Measurements from ENCODE around the gene IL13RA2. TPM values are rescaled to one million over a fixed set of nuclear protein-coding genes. Genes with fewer than 3 reads are reported as not detected.
A peak's percentile ranks its signal among the peaks of the same experiment; 100 is the strongest.

The IL13RA2 gene
- total RNA-seq, 1 donor from 2014 or later: 2.3 TPM

DNA sequence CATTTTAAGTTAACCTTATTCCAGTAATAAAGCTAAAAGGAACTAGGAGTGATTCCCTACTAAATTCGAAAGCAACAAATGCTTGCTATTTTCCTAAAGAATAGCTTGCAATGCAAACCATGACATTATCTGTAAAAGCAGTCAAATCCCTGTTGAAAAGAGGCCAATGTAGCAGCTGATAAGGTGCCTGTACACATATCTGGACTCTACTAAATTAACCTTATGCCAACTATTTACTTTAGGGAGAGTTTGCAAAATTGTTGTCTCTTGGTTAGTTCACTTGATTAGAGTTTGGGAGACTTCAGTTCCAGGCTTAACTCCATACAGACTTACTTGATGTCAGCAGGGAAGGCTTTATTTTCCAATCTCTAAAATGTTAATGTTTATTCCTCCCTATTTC, 6.0 kb downstream of the IL13RA2 start:
- TF ChIP-seq, protein P1, sequence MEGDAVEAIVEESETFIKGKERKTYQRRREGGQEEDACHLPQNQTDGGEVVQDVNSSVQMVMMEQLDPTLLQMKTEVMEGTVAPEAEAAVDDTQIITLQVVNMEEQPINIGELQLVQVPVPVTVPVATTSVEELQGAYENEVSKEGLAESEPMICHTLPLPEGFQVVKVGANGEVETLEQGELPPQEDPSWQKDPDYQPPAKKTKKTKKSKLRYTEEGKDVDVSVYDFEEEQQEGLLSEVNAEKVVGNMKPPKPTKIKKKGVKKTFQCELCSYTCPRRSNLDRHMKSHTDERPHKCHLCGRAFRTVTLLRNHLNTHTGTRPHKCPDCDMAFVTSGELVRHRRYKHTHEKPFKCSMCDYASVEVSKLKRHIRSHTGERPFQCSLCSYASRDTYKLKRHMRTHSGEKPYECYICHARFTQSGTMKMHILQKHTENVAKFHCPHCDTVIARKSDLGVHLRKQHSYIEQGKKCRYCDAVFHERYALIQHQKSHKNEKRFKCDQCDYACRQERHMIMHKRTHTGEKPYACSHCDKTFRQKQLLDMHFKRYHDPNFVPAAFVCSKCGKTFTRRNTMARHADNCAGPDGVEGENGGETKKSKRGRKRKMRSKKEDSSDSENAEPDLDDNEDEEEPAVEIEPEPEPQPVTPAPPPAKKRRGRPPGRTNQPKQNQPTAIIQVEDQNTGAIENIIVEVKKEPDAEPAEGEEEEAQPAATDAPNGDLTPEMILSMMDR (conservative IDR thresholded peaks at IDR 0.05; ENCODE audit: low read depth, low read length): no peak
- H3K4me3 ChIP-seq (ENCODE audit: low read depth, low read length): no peak overlapping the region
- no peak for DNase-seq (ENCODE audit: low read depth)

DNA sequence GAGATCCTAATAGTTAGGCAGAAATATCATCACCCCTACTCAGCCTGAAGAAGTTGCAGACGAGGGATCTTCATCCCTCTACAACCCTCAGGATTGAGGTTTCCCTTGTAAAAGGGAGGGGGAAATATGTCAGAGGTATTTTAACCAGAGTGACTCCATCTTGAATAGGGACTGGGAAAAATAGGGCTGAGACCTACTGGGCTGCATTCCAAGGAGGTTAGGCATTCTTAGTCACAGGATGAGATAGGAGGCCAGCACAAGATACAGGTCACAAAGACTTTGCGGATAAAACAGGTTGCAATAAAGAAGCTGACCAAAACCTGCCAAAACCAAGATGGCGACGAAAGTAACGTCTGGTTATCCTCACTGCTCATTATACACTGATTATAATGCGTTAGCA, 17.5 kb downstream of the IL13RA2 start:
- no peak for DNase-seq (ENCODE audit: low read depth)
- H3K4me3 ChIP-seq (ENCODE audit: low read depth, low read length): no peak overlapping the region
- TF ChIP-seq, protein P1 (conservative IDR thresholded peaks at IDR 0.05; ENCODE audit: low read depth, low read length): no peak

DNA sequence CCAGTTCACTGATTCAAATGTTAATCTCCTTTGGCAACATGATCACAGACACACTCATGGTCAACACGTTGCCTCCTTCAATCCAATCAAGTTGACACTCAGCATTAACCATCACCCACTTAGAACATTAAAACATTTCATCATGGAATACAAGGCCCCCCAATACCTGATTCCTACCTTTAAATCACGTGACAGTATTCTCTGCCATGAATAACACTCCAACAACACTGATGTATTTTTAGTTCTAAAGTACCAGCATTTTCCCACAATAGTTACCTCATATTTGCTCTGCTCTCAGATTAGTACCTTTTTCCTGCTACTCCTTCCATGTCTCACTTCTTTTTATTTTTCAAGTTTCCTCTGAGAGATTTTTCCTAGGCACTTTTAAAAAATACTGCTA, 19.6 kb downstream of the IL13RA2 start:
- no peak overlapping the region for H3K4me3 ChIP-seq (ENCODE audit: low read depth, low read length)
- TF ChIP-seq, protein P1 (conservative IDR thresholded peaks at IDR 0.05; ENCODE audit: low read depth, low read length): no peak
- no peak for DNase-seq (ENCODE audit: low read depth)

DNA sequence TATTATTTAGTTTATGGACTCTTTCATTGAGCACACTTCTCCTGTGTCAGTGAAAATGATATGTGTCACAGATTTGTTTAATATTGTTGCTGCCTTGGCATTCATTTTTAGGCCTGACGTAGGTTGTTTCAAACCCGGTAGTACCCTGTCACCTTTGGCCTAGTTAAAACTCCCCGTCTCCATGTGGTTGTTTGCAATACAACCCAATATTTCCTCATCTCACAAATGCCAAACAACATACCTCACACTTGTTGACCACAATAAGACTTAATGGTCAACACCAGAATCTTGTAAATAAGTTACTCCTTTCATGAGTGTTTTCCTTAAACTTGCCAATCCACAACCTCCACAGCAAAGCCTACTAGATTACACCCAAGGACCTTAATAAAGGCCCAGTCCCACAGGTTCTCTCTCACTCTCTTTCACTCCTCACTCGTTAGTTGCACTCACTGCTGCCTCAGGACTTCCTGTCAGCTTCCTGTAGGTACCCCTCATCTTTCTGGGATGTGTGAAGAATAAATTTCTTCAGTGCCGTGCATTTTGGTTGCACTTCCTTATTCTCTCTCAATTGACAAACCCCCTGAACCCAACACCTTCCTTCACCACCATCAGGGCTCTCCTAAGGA, 31.3 kb downstream of the IL13RA2 start:
- TF ChIP-seq, protein P1 (conservative IDR thresholded peaks at IDR 0.05; ENCODE audit: low read depth, low read length): no peak
- DNase-seq (ENCODE audit: low read depth): peak; percentile 20

DNA sequence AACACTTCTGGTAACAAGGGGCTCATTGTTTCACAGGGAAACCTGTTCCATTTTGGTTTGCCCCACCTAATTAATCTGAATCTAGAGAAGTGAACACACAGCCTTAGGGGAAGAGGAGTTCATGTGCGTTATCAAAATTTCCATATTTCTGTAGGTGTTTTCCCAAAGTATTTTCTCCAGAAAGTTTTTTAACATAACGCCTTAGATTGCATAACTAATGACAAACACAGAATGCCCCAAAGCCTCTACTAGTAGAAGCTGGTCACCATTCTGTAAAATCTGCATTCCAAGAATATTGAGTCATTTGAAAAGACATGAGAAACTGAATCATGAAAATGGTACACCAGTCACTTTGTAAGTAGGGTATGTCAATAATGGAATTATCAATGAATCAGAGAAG, 41.1 kb downstream of the IL13RA2 start:
- peak; percentile 52 for DNase-seq (ENCODE audit: low read depth)
- TF ChIP-seq, protein P1 (conservative IDR thresholded peaks at IDR 0.05; ENCODE audit: low read depth, low read length): no peak
- H3K4me3 ChIP-seq (ENCODE audit: low read depth, low read length): no peak overlapping the region

More for the DNA sequence above, 31.3 kb downstream of the IL13RA2 start:
- no peak overlapping the region for H3K4me3 ChIP-seq (ENCODE audit: low read depth, low read length)

DNA sequence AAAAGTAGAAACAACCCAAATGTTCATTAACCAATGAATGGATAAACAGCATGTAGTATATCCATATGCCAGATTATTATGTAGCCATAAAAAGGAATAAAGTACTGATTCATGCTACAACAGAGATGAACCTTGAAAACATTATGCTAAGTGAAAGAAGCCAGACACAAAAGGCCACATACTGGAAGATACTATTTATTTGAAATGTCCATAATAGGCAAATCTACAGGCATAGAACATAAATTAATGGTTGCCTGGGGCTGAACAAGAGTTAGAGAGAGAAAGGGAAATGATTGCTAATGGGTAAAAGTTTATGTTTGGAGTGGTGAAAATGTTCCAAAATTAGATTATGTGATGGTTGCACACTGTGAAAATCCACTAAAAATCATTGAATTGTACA, 44.4 kb downstream of the IL13RA2 start:
- H3K4me3 ChIP-seq (ENCODE audit: low read depth, low read length): no peak overlapping the region
- TF ChIP-seq, protein P1 (conservative IDR thresholded peaks at IDR 0.05; ENCODE audit: low read depth, low read length): no peak
- no peak for DNase-seq (ENCODE audit: low read depth)

DNA sequence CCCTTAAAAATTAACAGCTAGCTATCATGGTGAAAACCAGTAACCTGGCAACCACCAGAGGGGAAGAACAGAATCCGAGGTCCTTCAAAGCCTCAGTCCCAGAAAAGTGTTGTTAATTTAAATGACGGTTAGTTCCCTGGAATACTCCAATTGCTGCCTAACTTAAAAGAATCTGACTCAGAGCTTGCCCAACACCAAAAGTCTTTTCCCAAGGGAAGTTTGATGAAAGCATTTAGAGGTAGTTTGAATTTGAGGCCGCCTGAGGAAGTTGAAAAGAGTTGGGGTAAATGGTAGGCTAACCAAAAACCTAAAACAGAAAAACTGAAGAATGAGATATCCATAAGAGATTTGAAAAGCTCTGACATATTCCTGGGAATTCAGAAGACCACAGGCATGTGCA, 46.6 kb downstream of the IL13RA2 start:
- DNase-seq (ENCODE audit: low read depth): no peak

More for the DNA sequence above, 46.6 kb downstream of the IL13RA2 start:
- TF ChIP-seq, protein P1 (conservative IDR thresholded peaks at IDR 0.05; ENCODE audit: low read depth, low read length): no peak
- no peak overlapping the region for H3K4me3 ChIP-seq (ENCODE audit: low read depth, low read length)

Data from epithelial cell of proximal tubule (primary cell).